ENCODE measurements around the gene ZNF384. TPM values are rescaled to one million over a fixed set of nuclear protein-coding genes. Genes with fewer than 3 reads are reported as not detected.

ZNF384 gene
- total and polyA plus RNA-seq, 2 experiments from 2014 or later, result 44.1 to 44.9 TPM

GRCh38 chr12:6632026-6632983 is 56.9 kb downstream of the ZNF384 start:
- Histone ChIP-seq H3K36me3 (no peaks in the 10 kb centered on the region), H3K4me3 (no peak overlapping the region), H3K27me3 (no peaks in the 10 kb centered on the region), H3K27ac (no peak overlapping the region), H3K9me3 (ENCODE audit: low read depth) (no peaks in the 10 kb centered on the region), H3K4me1 (ENCODE audit: low read depth) (no peaks in the 10 kb centered on the region)
- DNase-seq (ENCODE audit: low read depth in 1 of 2, low spot score in 1 of 2), result no peak
- no peak for TF ChIP-seq CTCF (IDR thresholded peaks at IDR 0.05; ENCODE audit: low read depth, low read length)

DNA sequence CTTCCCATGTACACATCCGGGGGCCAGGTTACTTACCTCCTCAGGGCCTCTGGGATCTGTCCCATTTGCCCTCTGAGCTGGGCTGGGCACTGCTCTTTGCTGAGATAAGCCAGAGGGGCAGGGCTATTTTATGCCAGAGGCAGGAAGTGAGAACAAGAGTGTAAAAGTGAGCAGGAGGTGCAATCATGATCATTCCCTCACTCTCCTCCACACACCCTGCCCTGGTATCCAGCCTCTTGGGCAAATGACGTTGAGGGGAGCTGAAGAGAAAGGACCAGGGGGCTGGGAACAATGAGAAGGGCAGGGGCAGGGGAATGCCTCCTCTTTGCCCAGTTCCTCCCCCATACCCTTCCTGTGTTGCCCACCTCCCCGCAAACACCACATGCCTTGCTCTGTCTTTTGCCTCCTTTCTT is 57.6 kb downstream of the ZNF384 start:
- H3K9me3 ChIP-seq (ENCODE audit: low read depth), result no peaks in the 10 kb centered on the region
- no peaks in the 10 kb centered on the region for H3K36me3 ChIP-seq
- H3K27me3 ChIP-seq, result no peaks in the 10 kb centered on the region
- H3K27ac ChIP-seq, result no peak overlapping the region
- no peak for TF ChIP-seq CTCF (IDR thresholded peaks at IDR 0.05; ENCODE audit: low read depth, low read length)
- DNase-seq (ENCODE audit: low read depth in 1 of 2, low spot score in 1 of 2), result no peak
- H3K4me1 ChIP-seq (ENCODE audit: low read depth), result no peaks in the 10 kb centered on the region
- no peak overlapping the region for H3K4me3 ChIP-seq

GRCh38 chr12:6630736-6631135 is 58.4 kb downstream of the ZNF384 start:
- TF ChIP-seq CTCF (IDR thresholded peaks at IDR 0.05; ENCODE audit: low read depth, low read length), result no peak
- Histone ChIP-seq H3K27me3 (no peaks in the 10 kb centered on the region), H3K9me3 (ENCODE audit: low read depth) (no peaks in the 10 kb centered on the region), H3K4me1 (ENCODE audit: low read depth) (no peaks in the 10 kb centered on the region), H3K36me3 (no peaks in the 10 kb centered on the region), H3K4me3 (no peak overlapping the region), H3K27ac (no peak overlapping the region)
- DNase-seq (ENCODE audit: low read depth in 1 of 2, low spot score in 1 of 2), result no peak

GRCh38 chr12:6627616-6628015 is 61.6 kb downstream of the ZNF384 start:
- Histone ChIP-seq H3K27ac (no peak overlapping the region), H3K4me3 (no peak overlapping the region), H3K4me1 (ENCODE audit: low read depth) (no peaks in the 10 kb centered on the region), H3K36me3 (no peaks in the 10 kb centered on the region), H3K9me3 (ENCODE audit: low read depth) (no peaks in the 10 kb centered on the region), H3K27me3 (no peaks in the 10 kb centered on the region)
- TF ChIP-seq CTCF (IDR thresholded peaks at IDR 0.05; ENCODE audit: low read depth, low read length), result no peak
- no peak for DNase-seq (ENCODE audit: low read depth in 1 of 2, low spot score in 1 of 2)

DNA sequence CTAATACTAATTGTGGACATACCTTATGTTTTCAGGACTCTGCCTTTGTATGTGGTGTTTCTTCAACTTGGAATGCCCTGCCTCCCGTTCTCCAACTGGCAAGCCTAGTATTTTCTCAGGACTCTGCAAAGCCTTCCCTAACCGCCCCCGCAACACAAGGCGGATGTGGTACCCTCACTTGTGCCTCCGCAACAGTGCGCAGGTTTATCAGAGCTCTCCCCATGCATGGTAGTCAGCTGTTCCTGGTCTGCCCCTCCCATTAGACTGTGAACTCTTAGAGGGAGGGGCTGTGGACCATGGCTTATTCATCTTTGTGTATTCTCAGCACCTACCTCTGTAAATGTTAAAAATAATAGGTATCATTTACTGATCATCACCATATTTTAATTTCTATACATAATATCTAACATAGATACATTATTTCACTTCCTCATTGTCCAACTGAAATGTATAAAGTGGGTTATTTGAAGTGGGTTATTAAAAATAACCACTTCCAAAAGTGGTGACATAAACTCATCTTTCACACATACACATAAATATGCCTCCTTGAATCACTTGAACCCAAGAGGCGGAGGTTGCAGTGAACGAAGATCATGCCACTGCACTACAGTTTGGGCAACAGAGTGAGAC is 62.4 kb downstream of the ZNF384 start:
- H3K4me3 ChIP-seq, result no peak overlapping the region
- DNase-seq (ENCODE audit: low read depth in 1 of 2, low spot score in 1 of 2), result no peak
- no peaks in the 10 kb centered on the region for H3K27me3 ChIP-seq
- H3K27ac ChIP-seq, result no peak overlapping the region
- no peaks in the 10 kb centered on the region for H3K36me3 ChIP-seq
- H3K4me1 ChIP-seq (ENCODE audit: low read depth), result no peaks in the 10 kb centered on the region
- no peak for TF ChIP-seq CTCF (IDR thresholded peaks at IDR 0.05; ENCODE audit: low read depth, low read length)
- no peaks in the 10 kb centered on the region for H3K9me3 ChIP-seq (ENCODE audit: low read depth)
